Activated CD8-positive, alpha-beta memory T cell treated with anti-CD3 and anti-CD28 coated beads for 48 hours (primary cell): ENCODE measurements around the gene TMPO.
A peak's percentile ranks its signal among the peaks of the same experiment; 100 is the strongest.
"Not testable (repeated sequence)": the region's sequence is repeated elsewhere in the genome, so short reads cannot be mapped to it uniquely, and the experiment has no call there.

ENCODE experiments used
- DNase-seq, 3 experiments: peaks; one replicate each; pipeline ENCODE4 v3.0.0-alpha.2; 2020; ENCODE audit warnings: low read depth in 2 of 3, low spot score in 2 of 3

Gene TMPO

GRCh38 chr12:98515287-98516110 is at the start of gene TMPO:
TSS of gene TMPO (plus strand) at chr12:98515590. CDS start at chr12:98515868, 278 bp downstream.
- peak; percentile 92 to 96 (median 96) for DNase-seq

GRCh38 chr12:98465950-98466602 is 49.3 kb upstream of the TMPO start:
- no peak for DNase-seq

DNA sequence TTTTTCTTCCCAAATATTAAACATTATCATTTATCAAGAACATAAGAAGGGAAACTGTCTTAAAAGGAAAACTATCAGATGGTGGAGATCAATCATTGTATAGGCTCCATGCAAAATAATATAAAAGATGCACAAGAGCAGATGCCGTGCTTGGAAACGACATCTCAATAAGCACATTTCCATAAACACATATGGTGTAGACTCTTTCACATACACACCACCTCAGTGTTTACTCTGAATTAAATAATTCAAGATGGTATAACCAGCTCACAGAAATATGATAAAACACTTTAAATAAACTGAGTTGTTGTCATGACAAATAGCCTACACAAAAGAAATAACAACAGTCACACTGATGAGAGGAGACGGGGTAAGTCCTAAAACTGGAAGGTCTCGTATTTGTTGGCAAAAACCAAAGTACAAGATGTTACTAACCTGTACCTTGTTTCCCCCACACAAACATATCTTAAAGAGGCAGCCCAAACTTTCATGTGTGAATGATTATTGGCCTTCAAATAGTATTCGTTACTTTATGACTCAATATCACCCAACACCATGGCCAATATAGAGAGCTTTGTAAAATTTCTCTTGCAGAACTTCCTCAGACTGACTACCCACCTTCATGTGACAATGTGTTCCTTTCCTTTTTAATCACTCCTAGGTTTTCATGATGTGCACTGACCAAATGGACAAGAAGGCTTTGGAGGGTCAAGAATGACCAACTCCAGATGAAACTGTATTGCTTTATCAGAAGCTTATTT is 48.6 kb upstream of the TMPO start:
- DNase-seq = no peak

DNA sequence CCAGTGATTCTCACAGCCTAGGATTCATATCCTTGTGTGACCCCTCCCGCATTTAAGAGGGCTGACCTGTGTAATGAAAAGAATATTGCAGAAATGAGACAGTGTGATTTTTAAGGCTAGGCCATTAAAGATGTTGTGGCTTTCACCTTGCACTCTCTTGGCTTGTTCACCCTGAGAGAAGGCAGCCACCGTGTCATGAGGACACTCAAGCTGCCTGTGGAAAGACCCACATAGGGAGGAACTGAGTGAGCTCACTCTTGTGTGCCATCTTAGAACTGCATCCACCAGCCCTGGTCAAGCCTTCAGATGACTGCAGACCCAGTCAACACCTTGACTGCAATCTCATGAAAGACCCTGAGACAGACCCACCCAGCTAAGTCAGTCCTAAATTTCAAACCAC is 46.3 kb upstream of the TMPO start:
- DNase-seq = no peak

DNA sequence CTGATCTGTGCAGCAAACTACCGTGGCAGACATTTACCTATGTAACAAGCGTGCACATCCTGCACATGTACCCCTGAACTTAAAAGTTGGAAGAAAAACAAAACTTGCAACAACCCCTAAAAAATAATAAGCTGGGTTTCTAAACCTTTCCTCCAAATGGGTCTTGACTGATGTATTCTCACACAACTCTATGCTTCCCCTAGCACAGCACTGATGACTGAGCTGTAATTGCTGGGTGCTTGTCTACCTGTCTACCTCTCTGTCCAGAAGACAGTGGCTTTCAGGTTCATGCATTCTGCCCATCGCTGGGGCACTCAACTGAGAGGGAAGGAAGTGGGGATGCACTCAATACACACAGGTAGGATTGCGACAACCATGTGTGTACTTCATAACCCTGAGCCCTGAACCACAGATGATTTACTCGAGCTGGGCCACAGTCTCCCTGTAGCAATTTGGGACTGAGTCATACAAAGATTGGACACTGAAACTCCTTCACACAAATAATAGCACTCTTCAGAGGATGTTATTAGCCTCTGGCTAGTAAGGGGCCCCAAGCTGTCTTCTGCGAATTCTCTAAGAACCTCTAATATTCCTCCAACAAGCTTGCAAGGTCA is 44.8 kb upstream of the TMPO start:
- no peak for DNase-seq

DNA sequence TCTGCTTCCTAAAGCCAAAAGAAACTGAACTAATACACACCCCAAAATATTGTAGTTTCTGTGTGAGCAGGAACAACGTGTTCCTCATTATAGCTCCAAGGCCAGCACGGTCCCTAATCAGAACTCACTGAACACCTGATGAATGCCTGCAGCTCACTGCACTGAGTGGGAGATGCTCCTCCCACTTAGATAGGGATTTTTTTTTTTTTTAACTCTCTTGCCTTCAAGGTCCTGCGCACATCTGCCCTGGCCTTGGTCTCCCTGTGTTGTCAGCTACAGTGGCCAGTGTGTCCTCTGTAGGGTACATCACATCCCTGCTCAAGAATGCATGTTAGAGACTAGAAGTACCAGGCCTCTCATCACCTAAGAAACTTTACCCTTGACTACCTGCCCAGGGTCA is 44.3 kb upstream of the TMPO start:
- DNase-seq = no peak

- no peak for DNase-seq
These were observed 39.9 kb upstream of the TMPO start for GRCh38 chr12:98475565-98475908.

DNA sequence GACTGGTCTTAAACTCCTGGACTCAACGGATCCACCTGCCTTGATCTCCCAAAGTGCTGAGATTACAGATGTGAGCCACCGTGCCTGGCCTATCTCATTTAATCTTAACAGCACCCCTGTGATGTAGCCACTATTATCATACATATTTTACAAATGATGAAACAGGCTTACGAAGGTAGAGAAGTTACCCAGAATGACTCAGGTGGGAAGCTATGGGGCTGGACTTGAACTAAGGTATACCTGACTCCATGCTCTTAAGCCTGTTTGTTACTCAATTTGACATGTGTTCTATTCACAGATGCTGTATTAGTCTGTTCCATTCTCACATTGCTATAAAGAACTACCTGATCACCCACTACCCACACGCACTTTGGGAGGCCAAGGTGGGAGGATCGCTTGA is 36.8 kb upstream of the TMPO start:
- DNase-seq = no peak

GRCh38 chr12:98483621-98484503 is 31.5 kb upstream of the TMPO start:
- no peak for DNase-seq

DNA sequence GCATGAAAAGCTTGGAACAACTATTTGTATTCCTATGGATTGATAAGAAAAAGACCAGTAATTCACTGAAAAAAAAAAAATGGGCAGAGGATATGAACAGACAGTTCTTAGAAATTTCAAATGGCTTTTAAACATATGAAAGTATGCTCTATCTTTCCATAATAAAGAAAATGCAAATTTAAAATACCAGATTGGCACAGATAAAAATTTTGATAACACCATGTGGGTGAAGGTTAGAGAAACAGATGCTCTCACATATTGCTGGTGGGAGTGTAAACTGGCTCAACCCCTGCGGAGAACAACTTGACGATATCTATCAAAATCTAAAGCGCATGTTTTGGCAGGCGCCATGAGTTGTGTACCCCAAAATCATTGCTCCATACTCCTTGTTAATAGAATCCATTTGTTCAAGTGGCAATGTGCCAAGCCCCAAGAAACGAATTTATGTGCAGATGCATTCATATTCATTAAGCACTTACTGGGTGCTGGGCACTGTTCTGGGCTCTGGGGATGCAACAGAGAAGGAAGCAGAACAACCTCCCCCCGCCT is 29.5 kb upstream of the TMPO start:
- DNase-seq = no peak

GRCh38 chr12:98488416-98488815 is 27.0 kb upstream of the TMPO start:
- DNase-seq = not testable (repeated sequence)

DNA sequence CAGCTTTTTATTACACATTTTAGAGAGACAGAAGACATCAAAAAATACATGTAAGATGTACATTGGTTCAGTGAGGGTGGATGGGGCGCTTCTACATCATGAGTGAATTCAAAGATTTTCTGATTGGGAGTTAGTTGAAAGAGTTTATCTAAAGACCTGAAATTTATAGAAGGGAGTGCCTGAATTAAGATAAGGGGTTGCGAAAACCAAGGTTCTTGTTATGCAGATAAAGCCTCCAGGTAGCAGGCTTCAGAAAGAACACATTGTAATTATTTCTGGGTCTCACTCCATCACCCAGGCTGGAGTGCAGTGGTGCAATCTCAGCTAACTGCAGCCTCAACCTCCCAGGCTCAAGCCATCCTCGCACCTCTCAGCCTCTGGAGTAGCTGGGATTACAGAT is 26.2 kb upstream of the TMPO start:
- DNase-seq = no peak

DNA sequence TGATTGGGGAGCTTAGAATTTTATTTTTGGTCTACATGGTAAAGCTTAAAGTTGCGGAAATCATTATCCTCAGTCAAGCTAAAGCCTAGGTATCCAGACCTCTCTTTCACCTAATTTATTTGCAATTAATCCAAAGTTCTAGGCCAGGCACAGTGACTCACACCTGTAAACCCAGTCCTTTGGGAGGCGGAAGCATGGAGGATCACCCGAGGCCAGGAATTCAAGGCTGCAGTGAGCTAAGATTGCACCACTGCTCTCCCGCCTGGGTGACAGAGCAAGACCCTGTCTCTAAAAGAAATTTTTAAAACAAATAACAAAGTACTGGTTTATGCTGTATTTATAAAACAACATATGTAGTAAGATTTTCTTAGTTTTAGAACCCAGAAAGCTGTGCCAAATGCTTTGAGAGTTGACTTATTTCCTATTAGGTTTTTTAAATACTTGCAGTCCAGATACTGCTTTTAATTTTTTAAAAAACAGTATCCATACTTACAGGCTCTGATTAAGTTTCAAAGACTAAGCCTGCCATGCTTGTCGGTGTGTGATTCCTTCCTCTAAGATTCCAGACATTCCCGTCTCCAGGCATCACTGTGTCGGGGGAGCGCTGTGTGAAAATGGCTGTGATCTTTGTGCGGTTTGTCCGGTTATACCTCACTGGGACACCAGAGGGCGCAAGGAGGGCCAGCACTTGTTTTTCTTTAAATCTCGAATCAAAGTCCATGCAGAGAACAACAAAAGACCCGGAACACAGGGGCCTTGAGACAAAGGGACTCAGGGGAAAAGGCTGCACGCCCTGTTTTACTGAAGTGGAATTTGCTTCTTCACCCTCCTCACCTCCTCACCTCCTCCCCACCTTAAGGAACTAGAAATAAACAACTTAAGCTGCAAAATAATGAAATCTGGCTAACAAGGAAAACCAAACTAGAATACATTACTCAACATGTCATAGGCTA is 24.6 kb upstream of the TMPO start:
- DNase-seq = peak; percentile 47 to 75 (median 72)

DNA sequence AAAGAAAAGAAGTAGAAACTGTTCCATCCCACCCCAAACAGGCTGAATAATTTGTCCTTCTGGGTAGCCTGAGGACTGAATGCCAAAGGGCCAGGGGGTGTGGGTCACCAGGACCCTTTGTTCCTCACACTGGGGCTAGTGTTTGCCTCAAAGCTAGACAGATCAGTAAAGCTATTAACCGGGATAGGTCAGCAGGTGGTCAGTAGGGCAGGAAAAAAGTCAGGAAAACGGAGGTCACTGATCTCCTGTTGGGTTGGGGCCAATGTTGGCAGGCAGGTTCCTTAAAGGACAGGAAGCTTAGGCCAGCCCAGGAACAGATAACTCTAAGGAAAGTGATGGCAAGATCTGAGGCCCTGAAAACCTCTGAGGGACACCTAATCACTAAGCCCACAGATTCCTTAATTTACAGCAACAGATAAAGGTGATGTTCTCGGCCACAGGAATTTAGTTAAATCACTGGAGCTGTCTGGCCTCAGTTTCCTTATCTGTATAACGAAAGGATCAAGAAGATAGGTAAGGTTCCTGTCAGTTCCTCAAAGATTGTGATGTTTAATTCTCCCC is 22.7 kb upstream of the TMPO start:
- DNase-seq = no peak

DNA sequence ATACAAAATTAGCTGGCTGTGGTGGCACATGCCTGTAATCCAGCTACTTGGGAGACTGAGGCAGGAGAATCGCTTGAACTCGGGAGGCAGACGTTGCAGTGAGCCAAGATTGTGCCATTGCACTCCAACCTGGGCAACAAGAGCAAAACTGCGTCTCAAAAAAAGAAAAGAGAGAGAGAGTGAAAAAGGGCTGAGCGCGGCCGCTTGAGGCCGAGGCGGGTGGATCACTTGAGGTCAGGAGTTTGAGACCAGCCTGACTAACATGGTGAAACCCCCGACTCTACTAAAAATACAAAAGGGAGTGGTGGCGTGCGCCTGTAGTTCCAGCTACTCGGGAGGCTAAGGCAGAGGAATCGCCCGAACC is 14.1 kb upstream of the TMPO start:
- DNase-seq = not testable (repeated sequence)

GRCh38 chr12:98503342-98503591 is 12.1 kb upstream of the TMPO start:
- DNase-seq = peak; percentile 65 to 98 (median 93)

GRCh38 chr12:98503592-98504367 is 11.6 kb upstream of the TMPO start:
- DNase-seq = peak; percentile 81 to 100 (median 99)

DNA sequence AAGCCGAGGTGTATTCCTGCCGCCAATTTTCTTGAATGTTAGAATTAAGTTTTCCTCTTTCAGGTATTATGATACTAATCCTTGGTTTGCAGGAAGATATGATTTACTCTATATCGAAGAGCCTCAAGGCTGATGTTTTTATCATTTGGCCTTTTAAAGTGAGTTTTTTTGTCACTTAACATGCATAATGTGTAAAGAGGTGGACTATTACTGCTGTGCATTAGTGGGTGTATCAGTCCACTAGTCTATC is 11.1 kb upstream of the TMPO start:
- no peak for DNase-seq

DNA sequence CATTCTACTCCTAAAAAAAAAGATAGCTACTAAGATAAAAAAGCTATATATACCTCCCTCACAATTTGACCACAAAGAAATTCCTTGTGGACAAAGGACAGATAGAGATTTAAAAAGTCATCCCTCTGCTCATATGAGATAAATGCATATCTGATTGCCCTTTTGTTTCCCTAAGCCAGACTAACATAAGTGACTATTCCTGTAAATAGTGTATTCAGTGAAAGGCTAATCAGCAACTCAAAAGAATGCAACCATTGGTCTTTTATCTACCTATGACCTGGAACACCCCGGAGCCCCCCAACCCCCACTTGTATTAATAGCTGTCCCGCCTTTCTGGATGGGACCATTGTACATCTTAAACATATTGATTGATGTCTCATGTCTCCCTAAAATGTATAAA is 6.3 kb upstream of the TMPO start:
- no peak for DNase-seq
